Activated CD8-positive, alpha-beta T cell treated with anti-CD3 and anti-CD28 coated beads for 36 hours (primary cell): ENCODE results near the gene CCDC33. TPM values are rescaled to one million over a fixed set of nuclear protein-coding genes. Genes with fewer than 3 reads are reported as not detected.

ENCODE experiments used
- ATAC-seq: fragments of 200-7000 bp; cut with Tn5 transposase; one replicate; pipeline ENCODE4 v1.10.0; 2021; ENCODE audit warnings: mild to moderate bottlenecking, moderate library complexity
- CTCF ChIA-PET: fragments of 350-600 bp; sonication (Branson Sonifier 250); formaldehyde crosslinking; loops from one replicate; lab custom pipeline; 2021; ENCODE audit warnings: antibody characterized with exemption; lab: Charles Lee
- POLR2A ChIA-PET: fragments of 350-600 bp; sonication (Branson Sonifier 250); formaldehyde crosslinking; loops from one replicate; lab custom pipeline; 2021; ENCODE audit warnings: antibody characterized with exemption; lab: Charles Lee
- DNase-seq: peaks from one replicate; pipeline ENCODE4 v3.0.0-alpha.2; 2020
- H3K27ac Mint-ChIP-seq: one replicate; pipeline ENCODE4 v1.8.0; 2021; ENCODE audit warnings: mild to moderate bottlenecking, mixed read lengths
- H3K27me3 Mint-ChIP-seq: one replicate; pipeline ENCODE4 v1.8.0; 2021; ENCODE audit warnings: mixed read lengths
- H3K36me3 Mint-ChIP-seq: one replicate; pipeline ENCODE4 v1.8.0; 2021; ENCODE audit warnings: low read depth, mixed read lengths
- H3K4me1 Mint-ChIP-seq: one replicate; pipeline ENCODE4 v1.8.0; 2021; ENCODE audit warnings: low read depth, mixed read lengths
- H3K4me3 Mint-ChIP-seq: one replicate; pipeline ENCODE4 v1.8.0; 2021; ENCODE audit warnings: mild to moderate bottlenecking, moderate library complexity, mixed read lengths
- H3K9me3 Mint-ChIP-seq: one replicate; pipeline ENCODE4 v1.8.0; 2021; ENCODE audit warnings: mixed read lengths
- CTCF ChIP-seq: fragments of 200-600 bp; IDR thresholded peaks from one replicate; pipeline ENCODE4 v1.8.0; 2022; ENCODE audit warnings: antibody characterized with exemption, mild to moderate bottlenecking
- intact Hi-C: fragments of 100-400 bp; cut with micrococcal nuclease; formaldehyde crosslinking; loops from one replicate; pipeline ENCODE4 v1.10.0; 2022
- total RNA-seq, 2 experiments: library from RNA; stranded (reverse); gene quantifications; one replicate each; pipeline ENCODE4 v1.2.3, GENCODE V29; 2021

CCDC33 gene
- total RNA-seq, 2 experiments from 2014 or later = 0.16 to 0.38 TPM

DNA sequence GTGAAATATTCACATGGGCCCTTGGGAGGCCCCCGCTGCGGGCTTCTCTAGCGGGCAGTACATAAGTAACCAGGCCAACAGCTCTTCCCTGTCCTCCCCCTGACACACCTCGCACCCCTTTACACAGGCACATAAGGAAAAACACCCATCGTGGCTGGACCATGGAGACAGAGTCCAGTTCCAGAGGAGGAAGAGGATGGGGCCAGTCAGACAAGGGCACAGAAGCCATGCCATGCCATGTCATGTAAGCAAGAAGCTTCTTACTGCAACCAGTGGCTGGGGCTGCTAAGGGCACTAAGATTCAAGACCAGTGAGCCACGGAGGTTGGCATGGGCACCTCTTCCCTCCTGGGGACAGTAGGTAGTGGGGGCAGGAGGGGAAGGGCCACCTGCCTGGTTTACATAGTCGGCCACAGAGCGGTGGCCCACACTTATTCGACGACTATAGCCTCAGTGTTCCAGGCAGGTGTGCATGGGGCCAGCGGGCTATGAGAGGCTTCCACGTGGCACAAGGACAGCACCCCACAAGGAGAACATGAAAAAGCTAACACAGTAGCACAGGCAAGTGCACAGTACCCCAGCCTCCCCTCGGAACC is 137.0 kb downstream of the CCDC33 start:
- POLR2A ChIA-PET = interaction anchor here (0.6 to 1.4 kb wide), 6 partner anchors 11 to 437 kb away, joined by 3 to 6 read pairs (median 3); no protein-coding TSS in a partner anchor
- Mint-ChIP-seq H3K27ac (no peak overlapping the region), H3K4me3 (peak overlapping the region; percentile 74)

DNA sequence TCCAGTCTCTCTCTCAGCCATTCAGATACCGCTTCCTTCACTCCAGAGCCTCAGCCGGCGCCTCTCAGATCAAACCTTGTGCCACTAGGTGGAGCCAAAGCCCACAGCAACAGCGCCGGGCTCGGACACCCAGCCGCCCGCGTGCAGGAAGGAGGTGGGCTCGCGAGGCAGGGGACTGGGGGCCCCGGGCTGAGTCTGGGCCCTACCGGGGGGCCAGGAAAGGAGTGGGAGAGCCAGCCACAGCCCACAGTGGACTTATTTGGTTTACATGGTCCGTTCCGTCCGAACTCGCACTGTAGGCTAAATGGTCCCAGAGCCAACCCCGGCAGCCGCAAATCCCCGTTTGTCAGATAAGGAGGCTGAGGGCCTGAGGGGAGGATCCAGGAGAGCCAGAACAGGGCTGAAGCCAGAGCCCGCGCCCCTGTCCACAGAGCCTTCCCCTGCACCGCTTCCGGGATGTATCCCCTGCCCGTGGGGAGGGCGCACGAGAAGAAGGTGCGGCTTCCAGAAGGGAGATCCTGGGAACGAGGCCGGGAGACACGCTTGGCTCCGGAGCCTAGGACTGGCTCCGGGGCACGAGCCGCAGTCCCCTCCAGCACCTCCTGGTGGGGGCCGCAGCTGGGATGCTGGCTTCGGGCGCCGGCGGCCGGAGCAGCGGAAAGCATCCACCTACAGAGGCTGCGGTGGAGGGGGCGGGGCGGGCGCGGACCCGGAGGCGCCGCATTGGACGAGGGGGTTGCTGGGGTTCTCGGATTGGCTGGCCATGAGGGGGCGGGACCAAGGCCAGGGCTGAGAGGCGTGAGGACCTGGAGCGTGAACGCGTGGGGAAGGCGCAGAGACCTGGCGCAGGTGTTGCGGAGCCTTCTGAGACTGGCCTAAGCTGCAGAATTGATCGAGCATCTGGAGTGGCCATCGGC is 137.9 kb downstream of the CCDC33 start:
- Mint-ChIP-seq H3K9me3 (no peaks in the 10 kb centered on the region), H3K36me3 (no peaks in the 10 kb centered on the region), H3K4me3 (peak overlapping the region; percentile 74), H3K27me3 (peaks cover 6% of the 10 kb centered on the region), H3K4me1 (peaks cover 39% of the 10 kb centered on the region), H3K27ac (peak overlapping the region; percentile 63)
- TF ChIP-seq CTCF = peak; percentile 92
- DNase-seq = peak; percentile 97
- ATAC-seq = peak; percentile 90
- CTCF ChIA-PET = interaction anchor here (0.6 to 17.3 kb wide), 37 partner anchors 7 to 395 kb away, joined by 3 to 840 read pairs (median 5); partner anchors contain the start of genes ARID3B, CLK3, SEMA7A and UBL7
- intact Hi-C loops = loop anchor here (2.0 to 5.0 kb wide), 3 partner anchors 65 to 258 kb away; no protein-coding TSS in a partner anchor
- POLR2A ChIA-PET = interaction anchor here (0.7 to 1.9 kb wide), 9 partner anchors 10 to 247 kb away, joined by 3 to 9 read pairs (median 3); no protein-coding TSS in a partner anchor

More for the DNA sequence above, 137.0 kb downstream of the CCDC33 start:
- no peak for TF ChIP-seq CTCF
- peaks cover 30% of the 10 kb centered on the region for H3K4me1 Mint-ChIP-seq
- CTCF ChIA-PET = interaction anchor here (0.7 to 17.3 kb wide), 18 partner anchors 9 to 395 kb away, joined by 3 to 840 read pairs (median 6); partner anchors contain the start of genes CLK3, SEMA7A and UBL7
- no peaks in the 10 kb centered on the region for H3K36me3 Mint-ChIP-seq
- H3K27me3 Mint-ChIP-seq = peaks cover 10% of the 10 kb centered on the region
- intact Hi-C loops = loop anchor here (5.0 kb wide), 2 partner anchors 114 to 259 kb away; no protein-coding TSS in a partner anchor
- H3K9me3 Mint-ChIP-seq = no peaks in the 10 kb centered on the region
- DNase-seq = no peak
- ATAC-seq = no peak

DNA sequence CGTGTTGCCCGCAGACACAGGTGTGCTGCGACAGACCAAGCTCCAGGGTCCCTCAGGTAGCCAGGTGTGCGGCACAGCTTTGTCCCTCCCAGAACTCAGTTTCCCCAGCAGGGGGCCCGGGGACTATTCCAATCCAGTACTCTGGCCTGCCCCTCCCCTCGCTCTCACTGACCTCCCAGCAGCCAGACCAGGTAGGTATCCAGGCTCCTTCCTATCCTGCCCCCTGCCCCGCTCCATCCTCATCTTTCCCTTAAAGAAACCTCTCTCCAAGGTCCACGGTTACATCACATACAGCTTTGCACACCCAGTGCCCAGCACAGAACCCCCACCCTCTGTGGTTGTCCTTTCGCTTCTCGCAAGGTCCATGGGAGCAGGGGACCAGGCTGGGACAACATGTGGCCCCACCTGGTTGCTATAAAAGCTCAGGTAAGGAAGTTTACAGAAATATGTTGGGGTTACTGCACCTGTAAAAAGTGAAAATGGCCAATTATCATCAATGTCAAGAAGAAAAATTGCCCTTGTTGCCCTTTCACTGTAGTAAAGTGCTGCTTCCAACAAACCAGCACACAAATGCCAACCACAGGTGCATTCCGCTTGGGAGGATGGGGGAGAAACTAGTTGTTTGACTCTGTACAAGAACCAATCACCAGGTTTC is 138.6 kb downstream of the CCDC33 start:
- Mint-ChIP-seq H3K27ac (peak overlapping the region; percentile 22), H3K36me3 (no peaks in the 10 kb centered on the region), H3K9me3 (no peaks in the 10 kb centered on the region), H3K4me1 (peaks cover 46% of the 10 kb centered on the region), H3K4me3 (peak overlapping the region; percentile 74), H3K27me3 (peaks cover 3% of the 10 kb centered on the region)
- DNase-seq (no peak), ATAC-seq (no peak)
- TF ChIP-seq CTCF = no peak
- POLR2A ChIA-PET = interaction anchor here (0.7 to 1.9 kb wide), 6 partner anchors 57 to 243 kb away, joined by 3 to 9 read pairs (median 4); no protein-coding TSS in a partner anchor
- intact Hi-C loops = loop anchor here (2.0 to 5.0 kb wide), 4 partner anchors 64 to 258 kb away; partner anchors contain the start of gene ARID3B
- CTCF ChIA-PET = interaction anchor here (0.6 to 17.3 kb wide), 27 partner anchors 8 to 394 kb away, joined by 3 to 840 read pairs (median 5); partner anchors contain the start of genes ARID3B, CLK3, CYP11A1 and SEMA7A

GRCh38 chr15:74375303-74375693 is 139.2 kb downstream of the CCDC33 start:
- DNase-seq (peak; percentile 96), ATAC-seq (peak; percentile 34)
- peak; percentile 92 for TF ChIP-seq CTCF
- Mint-ChIP-seq H3K4me1 (peaks cover 46% of the 10 kb centered on the region), H3K36me3 (no peaks in the 10 kb centered on the region), H3K4me3 (peak overlapping the region; percentile 74), H3K27me3 (peaks cover under 1% of the 10 kb centered on the region), H3K9me3 (no peaks in the 10 kb centered on the region), H3K27ac (no peak overlapping the region)
- CTCF ChIA-PET = interaction anchor here (0.7 to 17.3 kb wide), 24 partner anchors 8 to 394 kb away, joined by 3 to 840 read pairs (median 4); partner anchors contain the start of genes CLK3, CYP11A1, SEMA7A and UBL7
- intact Hi-C loops = loop anchor here (2.0 to 5.0 kb wide), 2 partner anchors 64 to 167 kb away; partner anchors contain the start of gene ARID3B
- POLR2A ChIA-PET = interaction anchor here (0.9 to 1.9 kb wide), 6 partner anchors 57 to 256 kb away, joined by 3 to 9 read pairs (median 4); no protein-coding TSS in a partner anchor
